A673 (cell line): ENCODE results near the gene LRRIQ3. TPM values are rescaled to one million over a fixed set of nuclear protein-coding genes. Genes with fewer than 3 reads are reported as not detected.

ENCODE experiments used
- BruUV-seq: library from RNA; stranded (reverse); fragments of 400-500 nt; replicated peaks from 2 replicates; lab custom pipeline; 2021; lab: Mats Ljungman, UMichigan
- CTCF ChIA-PET: fragments of 300-600 bp; sonication (Branson Sonifier 250); formaldehyde crosslinking; loops from one replicate; lab custom pipeline; 2022; ENCODE audit warnings: antibody characterized with exemption; lab: Charles Lee
- POLR2A ChIA-PET: fragments of 300-600 bp; sonication (Branson Sonifier 250); formaldehyde crosslinking; loops from one replicate; lab custom pipeline; 2022; ENCODE audit warnings: antibody characterized with exemption; ENCODE audit not compliant: low non-redundant PET; lab: Charles Lee
- DNase-seq: peaks from one replicate; pipeline ENCODE4 v3.0.0-alpha.2; 2015; ENCODE audit warnings: low spot score
- H3K27ac ChIP-seq: fragments of 200-600 bp; sonication (generic); 2 replicates; pipeline ENCODE4 v1.5.1; 2016; ENCODE audit warnings: mixed run types, low read depth, mild to moderate bottlenecking, mixed read lengths, antibody characterized with exemption, low read length; ENCODE audit not compliant: poor library complexity, severe bottlenecking
- H3K27me3 ChIP-seq: fragments of 200-600 bp; sonication (generic); replicated peaks from 2 replicates; pipeline ENCODE4 v1.6.1; 2017; ENCODE audit warnings: mixed run types, low read depth, mild to moderate bottlenecking, mixed read lengths, antibody characterized with exemption, low read length; ENCODE audit not compliant: insufficient read depth, poor library complexity
- H3K36me3 ChIP-seq: fragments of 200-600 bp; sonication (generic); 2 replicates; pipeline ENCODE4 v1.6.1; 2016; ENCODE audit warnings: mixed run types, mild to moderate bottlenecking, mixed read lengths, antibody characterized with exemption, low read length; ENCODE audit not compliant: insufficient read depth, poor library complexity, severe bottlenecking
- H3K4me1 ChIP-seq: fragments of 200-600 bp; sonication (generic); 2 replicates; pipeline ENCODE4 v1.6.1; 2017; ENCODE audit warnings: mixed run types, mild to moderate bottlenecking, mixed read lengths, antibody characterized with exemption, low read length; ENCODE audit not compliant: insufficient read depth, poor library complexity, severe bottlenecking
- H3K4me3 ChIP-seq: fragments of 200-600 bp; sonication (generic); 2 replicates; pipeline ENCODE4 v1.5.1; 2016; ENCODE audit warnings: low read depth, mixed run types, mild to moderate bottlenecking, mixed read lengths, low read length; ENCODE audit not compliant: poor library complexity, severe bottlenecking
- H3K9me3 ChIP-seq: fragments of 200-600 bp; sonication (generic); 2 replicates; pipeline ENCODE4 v1.6.1; 2016; ENCODE audit warnings: mixed run types, low read depth, mild to moderate bottlenecking, mixed read lengths, antibody characterized with exemption, low read length; ENCODE audit not compliant: poor library complexity, severe bottlenecking
- CTCF ChIP-seq: fragments of 300-800, 200-600 bp; sonication (generic); conservative IDR thresholded peaks from 2 replicates; pipeline ENCODE4 v1.5.1; 2017; ENCODE audit warnings: low read depth, mild to moderate bottlenecking, antibody characterized with exemption, low read length, moderate library complexity, mixed read lengths
- EZH2 ChIP-seq: fragments of 200-600 bp; sonication (generic); IDR thresholded peaks from 2 replicates; pipeline ENCODE4 v1.6.1; 2017; ENCODE audit warnings: borderline replicate concordance, low read depth, mild to moderate bottlenecking, mixed read lengths, antibody characterized with exemption, low read length; ENCODE audit not compliant: poor library complexity, severe bottlenecking
- intact Hi-C: fragments of 100-400 bp; cut with micrococcal nuclease; formaldehyde crosslinking; loops from one replicate; pipeline ENCODE4 v1.10.0; 2022; ENCODE audit not compliant: unreplicated experiment
- total RNA-seq: library from RNA; stranded (reverse); gene quantifications from 2 replicates; pipeline ENCODE4 v1.2.3, GENCODE V29; 2021

Gene LRRIQ3
- total RNA-seq, 1 experiment from 2014 or later, result 0.17 TPM

GRCh38 chr1:74222701-74223100 lies 24.7 kb upstream of the LRRIQ3 start:
- DNase-seq, result no peak
- no TSS peak for BruUV-seq
- Histone ChIP-seq H3K4me3 (no peak overlapping the region), H3K36me3 (no peaks in the 10 kb centered on the region), H3K4me1 (no peaks in the 10 kb centered on the region), H3K27ac (no peak overlapping the region), H3K27me3 (no peaks in the 10 kb centered on the region), H3K9me3 (no peaks in the 10 kb centered on the region)
- ChIA-PET POLR2A (no interaction called here), CTCF (no interaction called here)
- intact Hi-C loops, result no loop called here
- TF ChIP-seq CTCF, result no peak
- no peak for TF ChIP-seq EZH2

- ChIA-PET CTCF (no interaction called here), POLR2A (no interaction called here)
- H3K27me3 ChIP-seq, result no peaks in the 10 kb centered on the region
- BruUV-seq, result no TSS peak
- H3K36me3 ChIP-seq, result no peaks in the 10 kb centered on the region
- no peak overlapping the region for H3K27ac ChIP-seq
- no peaks in the 10 kb centered on the region for H3K9me3 ChIP-seq
- TF ChIP-seq EZH2, result no peak
- no peak for TF ChIP-seq CTCF
- DNase-seq, result no peak
- peaks cover 5% of the 10 kb centered on the region for H3K4me1 ChIP-seq
- H3K4me3 ChIP-seq, result no peak overlapping the region
- intact Hi-C loops, result no loop called here
Measured at GRCh38 chr1:74215229-74215628, 17.3 kb upstream of the LRRIQ3 start.

DNA sequence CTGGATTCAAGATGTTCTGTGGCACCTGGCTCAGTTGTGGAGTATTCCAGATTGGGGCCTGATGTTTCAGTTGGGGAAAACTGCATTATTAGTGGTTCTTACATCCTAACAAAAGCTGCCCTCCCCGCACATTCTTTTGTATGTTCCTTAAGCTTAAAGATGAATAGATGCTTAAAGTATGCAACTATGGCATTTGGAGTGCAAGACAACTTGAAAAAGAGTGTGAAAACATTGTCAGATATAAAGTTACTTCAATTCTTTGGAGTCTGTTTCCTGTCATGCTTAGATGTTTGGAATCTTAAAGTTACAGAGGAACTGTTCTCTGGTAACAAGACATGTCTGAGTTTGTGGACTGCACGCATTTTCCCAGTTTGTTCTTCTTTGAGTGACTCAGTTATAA lies 7.3 kb upstream of the LRRIQ3 start:
- Histone ChIP-seq H3K27me3 (no peaks in the 10 kb centered on the region), H3K36me3 (no peaks in the 10 kb centered on the region), H3K4me1 (no peaks in the 10 kb centered on the region), H3K9me3 (no peaks in the 10 kb centered on the region), H3K4me3 (no peak overlapping the region), H3K27ac (no peak overlapping the region)
- intact Hi-C loops, result no loop called here
- DNase-seq, result no peak
- ChIA-PET POLR2A (no interaction called here), CTCF (no interaction called here)
- BruUV-seq, result no TSS peak
- TF ChIP-seq EZH2 (no peak), CTCF (no peak)
